Vagina (tissue), 2 donors: ENCODE data around the gene ZNF487. TPM values are rescaled to one million over a fixed set of nuclear protein-coding genes. Genes with fewer than 3 reads are reported as not detected.
"Not testable (repeated sequence)": the region's sequence is repeated elsewhere in the genome, so short reads cannot be mapped to it uniquely, and the experiment has no call there.

Source experiments
- DNase-seq, 2 donors: peaks; one replicate each; pipeline ENCODE4 v3.0.0-alpha.2; 2017; ENCODE audit errors: extremely low spot score in 2 of 2
- H3K27ac ChIP-seq: fragments of 200-600 bp; sonication (generic); one replicate; pipeline ENCODE4 v1.5.1; 2019
- H3K27me3 ChIP-seq: fragments of 200-600 bp; sonication (generic); one replicate; pipeline ENCODE4 v1.5.1; 2019
- H3K36me3 ChIP-seq, 2 donors: fragments of 200-600 bp; sonication (generic); one replicate each; pipeline ENCODE4 v1.5.1; 2017 to 2019
- H3K4me1 ChIP-seq: fragments of 200-600 bp; sonication (generic); one replicate; pipeline ENCODE4 v1.5.1; 2019
- H3K4me3 ChIP-seq, 2 donors: fragments of 200-600 bp; sonication (generic); 1 replicate in 1 of 2; 2 replicates in 1 of 2; pipeline ENCODE4 v1.5.1; 2016 to 2019
- H3K9me3 ChIP-seq: fragments of 200-600 bp; sonication (generic); one replicate; pipeline ENCODE4 v1.5.1; 2019
- CTCF ChIP-seq, 3 experiments: fragments of 450-650 bp in 2 of 3; fragments of 200-600 bp in 1 of 3; sonication (generic) in 1 of 3; IDR thresholded peaks; one replicate each; pipeline ENCODE4 v1.5.1; 2017 to 2019; ENCODE audit warnings: antibody characterized with exemption in 3 of 3, mild to moderate bottlenecking in 2 of 3, moderate library complexity in 2 of 3
- POLR2A ChIP-seq, 2 donors: fragments of 450-650 bp; IDR thresholded peaks; one replicate each; pipeline ENCODE4 v1.6.1; 2017; ENCODE audit warnings: antibody characterized with exemption in 2 of 2, mild to moderate bottlenecking in 2 of 2, moderate library complexity in 2 of 2
- POLR2AphosphoS5 ChIP-seq, 2 donors: sonication (generic); formaldehyde crosslinking; IDR thresholded peaks; one replicate each; pipeline ENCODE4 v1.9.0; 2017; ENCODE audit warnings: antibody characterized with exemption in 2 of 2, mild to moderate bottlenecking in 2 of 2, low read depth in 1 of 2; ENCODE audit not compliant: insufficient read depth in 1 of 2
- intact Hi-C: fragments of 100-400 bp; cut with DNase I; formaldehyde crosslinking; loops from one replicate; pipeline ENCODE4 v1.15.1; 2023
- total RNA-seq: library from RNA; depleted of rRNA; stranded (reverse); fragments of >200 nt; gene quantifications from one replicate; pipeline ENCODE4 v1.2.3, GENCODE V29; 2016

The ZNF487 gene
- total RNA-seq, 1 donor from 2014 or later = 4.2 TPM

GRCh38 chr10:43458227-43458626 is 21.3 kb downstream of the ZNF487 start:
- TF ChIP-seq CTCF (IDR thresholded peaks at IDR 0.05) = no peak
- TF ChIP-seq POLR2A (IDR thresholded peaks at IDR 0.05) = no peak
- TF ChIP-seq POLR2AphosphoS5 (IDR thresholded peaks at IDR 0.05; ENCODE audit: insufficient read depth in 1 of 2, low read depth in 1 of 2) = no peak
- Histone ChIP-seq H3K27me3 (no peaks in the 10 kb centered on the region), H3K4me1 (peaks cover 20% of the 10 kb centered on the region), H3K36me3 (no peaks in the 10 kb centered on the region), H3K4me3 (no peak overlapping the region), H3K9me3 (no peaks in the 10 kb centered on the region), H3K27ac (no peak overlapping the region)
- intact Hi-C loops = no loop called here
- DNase-seq = no peak

GRCh38 chr10:43461950-43462349 is 25.0 kb downstream of the ZNF487 start:
- intact Hi-C loops = loop anchor here (5.0 kb wide), 1 partner anchor 170 kb away; no protein-coding TSS in a partner anchor
- TF ChIP-seq POLR2A (IDR thresholded peaks at IDR 0.05) (no peak), POLR2AphosphoS5 (IDR thresholded peaks at IDR 0.05; ENCODE audit: insufficient read depth in 1 of 2, low read depth in 1 of 2) (peak in 1 of 2 donors; percentile 29), CTCF (IDR thresholded peaks at IDR 0.05) (peak; percentile 56 to 78 (median 67))
- Histone ChIP-seq H3K36me3 (no peaks in the 10 kb centered on the region), H3K27me3 (no peaks in the 10 kb centered on the region), H3K9me3 (no peaks in the 10 kb centered on the region), H3K4me3 (no peak overlapping the region), H3K27ac (no peak overlapping the region), H3K4me1 (no peaks in the 10 kb centered on the region)
- DNase-seq = no peak

- intact Hi-C loops, H3K36me3 ChIP-seq, H3K4me1 ChIP-seq, H3K27ac ChIP-seq, DNase-seq, H3K9me3 ChIP-seq, H3K27me3 ChIP-seq, H3K4me3 ChIP-seq: not testable (repeated sequence)
Measured at GRCh38 chr10:43465086-43465735, 28.3 kb downstream of the ZNF487 start.

GRCh38 chr10:43465736-43466120 is 28.8 kb downstream of the ZNF487 start:
- DNase-seq, H3K27ac ChIP-seq, intact Hi-C loops, H3K4me3 ChIP-seq, H3K27me3 ChIP-seq, H3K36me3 ChIP-seq, H3K4me1 ChIP-seq, H3K9me3 ChIP-seq: not testable (repeated sequence)

- Histone ChIP-seq H3K9me3 (no peaks in the 10 kb centered on the region), H3K36me3 (peaks cover 0 to 6% of the 10 kb centered on the region in 2 donors), H3K27ac (no peak overlapping the region), H3K4me1 (no peaks in the 10 kb centered on the region), H3K4me3 (no peak overlapping the region), H3K27me3 (no peaks in the 10 kb centered on the region)
- TF ChIP-seq POLR2AphosphoS5 (IDR thresholded peaks at IDR 0.05; ENCODE audit: insufficient read depth in 1 of 2, low read depth in 1 of 2) = no peak
- no peak for TF ChIP-seq POLR2A (IDR thresholded peaks at IDR 0.05)
- TF ChIP-seq CTCF (IDR thresholded peaks at IDR 0.05) = no peak
- intact Hi-C loops = no loop called here
- DNase-seq = no peak
Measured at GRCh38 chr10:43471146-43471545, 34.2 kb downstream of the ZNF487 start.

- no peaks in the 10 kb centered on the region for H3K4me1 ChIP-seq
- TF ChIP-seq POLR2AphosphoS5 (IDR thresholded peaks at IDR 0.05; ENCODE audit: insufficient read depth in 1 of 2, low read depth in 1 of 2) (no peak), CTCF (IDR thresholded peaks at IDR 0.05) (no peak), POLR2A (IDR thresholded peaks at IDR 0.05) (no peak)
- intact Hi-C loops = no loop called here
- H3K4me3 ChIP-seq = no peak overlapping the region
- H3K9me3 ChIP-seq = no peaks in the 10 kb centered on the region
- H3K27me3 ChIP-seq = no peaks in the 10 kb centered on the region
- H3K27ac ChIP-seq = no peak overlapping the region
- H3K36me3 ChIP-seq = peaks cover 0 to 7% of the 10 kb centered on the region in 2 donors
- DNase-seq = no peak
Measured at GRCh38 chr10:43471935-43472720, 35.2 kb downstream of the ZNF487 start.
